WTC11 (cell line): ENCODE measurements around the gene UBXN6. TPM values are rescaled to one million over a fixed set of nuclear protein-coding genes. Genes with fewer than 3 reads are reported as not detected.

ENCODE experiments used
- ATAC-seq: fragments of 200-7000 bp; cut with Tn5 transposase; 2 replicates; pipeline ENCODE4 v1.10.0; 2021; ENCODE audit warnings: mild to moderate bottlenecking, moderate library complexity
- CTCF ChIA-PET: fragments of 300-600 bp; sonication (Branson Sonifier 250); formaldehyde crosslinking; loops from one replicate; lab custom pipeline; 2021; ENCODE audit warnings: antibody characterized with exemption; lab: Charles Lee
- POLR2A ChIA-PET: fragments of 350-600 bp; sonication (Branson Sonifier 250); formaldehyde crosslinking; loops from one replicate; lab custom pipeline; 2021; ENCODE audit warnings: antibody characterized with exemption; lab: Charles Lee
- DNase-seq: peaks from one replicate; pipeline ENCODE4 v3.0.0; 2021; ENCODE audit warnings: low spot score
- H3K27ac Mint-ChIP-seq: 2 replicates; pipeline ENCODE4 v1.8.0; 2021; ENCODE audit warnings: mixed read lengths
- H3K27me3 Mint-ChIP-seq: 2 replicates; pipeline ENCODE4 v1.8.0; 2021; ENCODE audit warnings: low read depth, mild to moderate bottlenecking, moderate library complexity, mixed read lengths
- H3K36me3 Mint-ChIP-seq: 2 replicates; pipeline ENCODE4 v1.8.0; 2021; ENCODE audit warnings: mixed read lengths
- H3K4me1 Mint-ChIP-seq: 2 replicates; pipeline ENCODE4 v1.8.0; 2022; ENCODE audit warnings: mixed read lengths
- H3K4me3 Mint-ChIP-seq: 2 replicates; pipeline ENCODE4 v1.8.0; 2021; ENCODE audit warnings: mild to moderate bottlenecking, moderate library complexity, mixed read lengths
- H3K9me3 Mint-ChIP-seq: 2 replicates; pipeline ENCODE4 v1.8.0; 2021; ENCODE audit warnings: mixed read lengths
- AFF4 ChIP-seq: sonication (generic); formaldehyde crosslinking; IDR thresholded peaks from 2 replicates; pipeline ENCODE4 v1.8.1; 2023; ENCODE audit warnings: mild to moderate bottlenecking, missing genetic modification reagents, borderline replicate concordance
- ATF1 ChIP-seq: sonication (generic); formaldehyde crosslinking; IDR thresholded peaks from 2 replicates; pipeline ENCODE4 v1.8.1; 2023; ENCODE audit warnings: mild to moderate bottlenecking, moderate library complexity, missing genetic modification reagents
- FOXJ3 ChIP-seq: sonication (generic); formaldehyde crosslinking; IDR thresholded peaks from 2 replicates; pipeline ENCODE4 v1.9.0; 2021; ENCODE audit warnings: missing genetic modification reagents, mild to moderate bottlenecking, borderline replicate concordance
- GTF2I ChIP-seq: fragments of 250-450 bp; sonication (Bioruptor Pico); conservative IDR thresholded peaks from 2 replicates; pipeline ENCODE4 v1.4.0; 2021; ENCODE audit warnings: mild to moderate bottlenecking
- NR1H2 ChIP-seq: sonication (generic); formaldehyde crosslinking; IDR thresholded peaks from 2 replicates; pipeline ENCODE4 v1.9.0; 2021; ENCODE audit warnings: mild to moderate bottlenecking, moderate library complexity, missing genetic modification reagents
- PRDM15 ChIP-seq: sonication (generic); formaldehyde crosslinking; IDR thresholded peaks from 2 replicates; pipeline ENCODE4 v1.8.0; 2022; ENCODE audit warnings: missing genetic modification reagents
- STAT6 ChIP-seq: sonication (generic); formaldehyde crosslinking; conservative IDR thresholded peaks from 2 replicates; pipeline ENCODE4 v1.8.1; 2023; ENCODE audit warnings: mild to moderate bottlenecking, low read depth, missing genetic modification reagents, moderate library complexity
- ZNF416 ChIP-seq: fragments of 250-450 bp; sonication (Bioruptor Pico); IDR thresholded peaks from 2 replicates; pipeline ENCODE4 v1.9.0; 2021; ENCODE audit warnings: mild to moderate bottlenecking, inconsistent platforms
- ZNF423 ChIP-seq: fragments of 250-450 bp; sonication (Bioruptor Pico); IDR thresholded peaks from 2 replicates; pipeline ENCODE4 v2.1.2; 2022; ENCODE audit warnings: mild to moderate bottlenecking, moderate library complexity
- total RNA-seq: library from RNA; stranded (reverse); gene quantifications from 3 replicates; pipeline ENCODE4 v1.2.3, GENCODE V29; 2021
- TF ChIP-seq, protein P1 (sequence below): sonication (generic); formaldehyde crosslinking; IDR thresholded peaks from 2 replicates; pipeline ENCODE4 v1.8.0; 2023; ENCODE audit warnings: mild to moderate bottlenecking, missing genetic modification reagents
- TF ChIP-seq, protein P2 (sequence below): fragments of 250-450 bp; sonication (Bioruptor Pico); IDR thresholded peaks from 2 replicates; pipeline ENCODE4 v1.9.0; 2021; ENCODE audit warnings: mild to moderate bottlenecking, borderline replicate concordance
- TF ChIP-seq, protein P3 (sequence below): fragments of 250-450 bp; sonication (Bioruptor Pico); IDR thresholded peaks from 2 replicates; pipeline ENCODE4 v1.9.0; 2021; ENCODE audit warnings: moderate library complexity, mild to moderate bottlenecking, inconsistent platforms, borderline replicate concordance

UBXN6 gene
- total RNA-seq, 1 experiment from 2014 or later: 34.8 TPM

GRCh38 chr19:4453232-4454179 lies 4.1 kb downstream of the UBXN6 start:
- POLR2A ChIA-PET: no interaction called here
- H3K36me3 Mint-ChIP-seq: peaks cover 10% of the 10 kb centered on the region
- H3K4me1 Mint-ChIP-seq: peaks cover 11% of the 10 kb centered on the region
- TF ChIP-seq, protein P1, sequence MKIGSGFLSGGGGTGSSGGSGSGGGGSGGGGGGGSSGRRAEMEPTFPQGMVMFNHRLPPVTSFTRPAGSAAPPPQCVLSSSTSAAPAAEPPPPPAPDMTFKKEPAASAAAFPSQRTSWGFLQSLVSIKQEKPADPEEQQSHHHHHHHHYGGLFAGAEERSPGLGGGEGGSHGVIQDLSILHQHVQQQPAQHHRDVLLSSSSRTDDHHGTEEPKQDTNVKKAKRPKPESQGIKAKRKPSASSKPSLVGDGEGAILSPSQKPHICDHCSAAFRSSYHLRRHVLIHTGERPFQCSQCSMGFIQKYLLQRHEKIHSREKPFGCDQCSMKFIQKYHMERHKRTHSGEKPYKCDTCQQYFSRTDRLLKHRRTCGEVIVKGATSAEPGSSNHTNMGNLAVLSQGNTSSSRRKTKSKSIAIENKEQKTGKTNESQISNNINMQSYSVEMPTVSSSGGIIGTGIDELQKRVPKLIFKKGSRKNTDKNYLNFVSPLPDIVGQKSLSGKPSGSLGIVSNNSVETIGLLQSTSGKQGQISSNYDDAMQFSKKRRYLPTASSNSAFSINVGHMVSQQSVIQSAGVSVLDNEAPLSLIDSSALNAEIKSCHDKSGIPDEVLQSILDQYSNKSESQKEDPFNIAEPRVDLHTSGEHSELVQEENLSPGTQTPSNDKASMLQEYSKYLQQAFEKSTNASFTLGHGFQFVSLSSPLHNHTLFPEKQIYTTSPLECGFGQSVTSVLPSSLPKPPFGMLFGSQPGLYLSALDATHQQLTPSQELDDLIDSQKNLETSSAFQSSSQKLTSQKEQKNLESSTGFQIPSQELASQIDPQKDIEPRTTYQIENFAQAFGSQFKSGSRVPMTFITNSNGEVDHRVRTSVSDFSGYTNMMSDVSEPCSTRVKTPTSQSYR (CRISPR knock-in tag): no peak
- DNase-seq (no peak), ATAC-seq (no peak)
- CTCF ChIA-PET: interaction anchor here (1.8 kb wide), 1 partner anchor 72 kb away, joined by 5 read pairs; no protein-coding TSS in a partner anchor
- no peak overlapping the region for H3K4me3 Mint-ChIP-seq
- no peaks in the 10 kb centered on the region for H3K27me3 Mint-ChIP-seq
- H3K27ac Mint-ChIP-seq: no peak overlapping the region
- no peaks in the 10 kb centered on the region for H3K9me3 Mint-ChIP-seq

DNA sequence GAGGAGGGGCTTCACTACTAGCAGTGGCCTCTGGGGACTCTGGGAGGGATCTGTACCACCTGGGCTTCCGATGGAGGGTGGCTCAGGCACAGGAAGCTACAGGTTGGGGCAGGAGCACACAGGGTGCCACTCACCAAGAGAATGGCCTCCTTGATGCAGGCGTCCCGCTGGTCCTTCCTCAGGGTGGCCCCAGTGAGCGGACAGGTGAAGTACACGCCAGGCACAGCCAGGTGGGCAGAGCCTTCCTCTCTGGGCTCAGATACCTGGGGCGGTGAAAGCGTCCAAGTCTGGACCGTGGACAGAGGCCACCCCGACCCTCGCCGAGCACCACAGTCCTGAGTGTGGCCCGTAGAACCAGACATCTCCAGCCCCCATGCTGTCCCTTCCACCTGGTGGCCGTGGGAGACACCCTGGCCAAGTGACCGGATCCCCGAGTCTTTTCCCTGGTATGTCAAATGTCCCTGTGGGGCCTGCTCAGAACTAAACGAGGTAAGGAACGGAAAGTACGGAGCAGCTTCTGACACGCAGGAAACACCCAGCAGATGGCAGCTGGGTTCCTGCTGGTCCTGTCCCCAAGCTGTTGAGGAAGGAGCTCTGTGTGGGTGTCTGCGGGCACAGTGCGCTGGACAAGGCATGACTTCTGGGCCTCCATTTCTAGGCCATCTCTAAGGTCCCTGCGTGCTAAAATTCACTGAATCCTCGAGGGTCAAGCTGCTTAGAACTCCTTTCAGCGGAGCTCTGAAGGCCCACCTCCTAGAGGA lies 5.2 kb downstream of the UBXN6 start:
- no peaks in the 10 kb centered on the region for H3K27me3 Mint-ChIP-seq
- ATAC-seq: 0 out of 2 replicates have a peak, but pooled peaks have one; percentile 3
- no peak for DNase-seq
- no peak overlapping the region for H3K27ac Mint-ChIP-seq
- H3K36me3 Mint-ChIP-seq: peaks cover 13% of the 10 kb centered on the region
- ChIA-PET CTCF (interaction anchor here (1.8 kb wide), 1 partner anchor 73 kb away, joined by 5 read pairs; no protein-coding TSS in a partner anchor), POLR2A (no interaction called here)
- H3K4me1 Mint-ChIP-seq: peaks cover 12% of the 10 kb centered on the region
- H3K4me3 Mint-ChIP-seq: no peak overlapping the region
- H3K9me3 Mint-ChIP-seq: no peaks in the 10 kb centered on the region
- TF ChIP-seq PRDM15 (CRISPR knock-in tag): no peak
- TF ChIP-seq, protein P2, sequence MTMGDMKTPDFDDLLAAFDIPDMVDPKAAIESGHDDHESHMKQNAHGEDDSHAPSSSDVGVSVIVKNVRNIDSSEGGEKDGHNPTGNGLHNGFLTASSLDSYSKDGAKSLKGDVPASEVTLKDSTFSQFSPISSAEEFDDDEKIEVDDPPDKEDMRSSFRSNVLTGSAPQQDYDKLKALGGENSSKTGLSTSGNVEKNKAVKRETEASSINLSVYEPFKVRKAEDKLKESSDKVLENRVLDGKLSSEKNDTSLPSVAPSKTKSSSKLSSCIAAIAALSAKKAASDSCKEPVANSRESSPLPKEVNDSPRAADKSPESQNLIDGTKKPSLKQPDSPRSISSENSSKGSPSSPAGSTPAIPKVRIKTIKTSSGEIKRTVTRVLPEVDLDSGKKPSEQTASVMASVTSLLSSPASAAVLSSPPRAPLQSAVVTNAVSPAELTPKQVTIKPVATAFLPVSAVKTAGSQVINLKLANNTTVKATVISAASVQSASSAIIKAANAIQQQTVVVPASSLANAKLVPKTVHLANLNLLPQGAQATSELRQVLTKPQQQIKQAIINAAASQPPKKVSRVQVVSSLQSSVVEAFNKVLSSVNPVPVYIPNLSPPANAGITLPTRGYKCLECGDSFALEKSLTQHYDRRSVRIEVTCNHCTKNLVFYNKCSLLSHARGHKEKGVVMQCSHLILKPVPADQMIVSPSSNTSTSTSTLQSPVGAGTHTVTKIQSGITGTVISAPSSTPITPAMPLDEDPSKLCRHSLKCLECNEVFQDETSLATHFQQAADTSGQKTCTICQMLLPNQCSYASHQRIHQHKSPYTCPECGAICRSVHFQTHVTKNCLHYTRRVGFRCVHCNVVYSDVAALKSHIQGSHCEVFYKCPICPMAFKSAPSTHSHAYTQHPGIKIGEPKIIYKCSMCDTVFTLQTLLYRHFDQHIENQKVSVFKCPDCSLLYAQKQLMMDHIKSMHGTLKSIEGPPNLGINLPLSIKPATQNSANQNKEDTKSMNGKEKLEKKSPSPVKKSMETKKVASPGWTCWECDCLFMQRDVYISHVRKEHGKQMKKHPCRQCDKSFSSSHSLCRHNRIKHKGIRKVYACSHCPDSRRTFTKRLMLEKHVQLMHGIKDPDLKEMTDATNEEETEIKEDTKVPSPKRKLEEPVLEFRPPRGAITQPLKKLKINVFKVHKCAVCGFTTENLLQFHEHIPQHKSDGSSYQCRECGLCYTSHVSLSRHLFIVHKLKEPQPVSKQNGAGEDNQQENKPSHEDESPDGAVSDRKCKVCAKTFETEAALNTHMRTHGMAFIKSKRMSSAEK (CRISPR knock-in tag): no peak
- no peak for TF ChIP-seq AFF4
- TF ChIP-seq, protein P3, sequence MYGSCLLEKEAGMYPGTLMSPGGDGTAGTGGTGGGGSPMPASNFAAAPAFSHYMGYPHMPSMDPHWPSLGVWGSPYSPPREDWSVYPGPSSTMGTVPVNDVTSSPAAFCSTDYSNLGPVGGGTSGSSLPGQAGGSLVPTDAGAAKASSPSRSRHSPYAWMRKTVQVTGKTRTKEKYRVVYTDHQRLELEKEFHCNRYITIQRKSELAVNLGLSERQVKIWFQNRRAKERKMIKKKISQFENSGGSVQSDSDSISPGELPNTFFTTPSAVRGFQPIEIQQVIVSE: no peak
- no peak for TF ChIP-seq FOXJ3 (CRISPR knock-in tag)
- no peak for TF ChIP-seq ZNF423 (CRISPR knock-in tag)
- no peak for TF ChIP-seq NR1H2
- TF ChIP-seq ATF1 (CRISPR knock-in tag): no peak
- no peak for TF ChIP-seq ZNF416 (CRISPR knock-in tag)
- no peak for TF ChIP-seq GTF2I (CRISPR knock-in tag)
- no peak for TF ChIP-seq STAT6 (CRISPR knock-in tag)
